HL-60/S4 treated with retinoic acid at 250 ng/mL for 4 days and 3 days (cell line): ENCODE measurements around the gene ERICH3.
"Not testable (repeated sequence)": the region's sequence is repeated elsewhere in the genome, so short reads cannot be mapped to it uniquely, and the experiment has no call there.

ENCODE experiments used
- in situ Hi-C: fragments of 300-500 bp; cut with MboI; formaldehyde crosslinking; loops from 2 replicates; pipeline ENCODE4 v1.7.0; 2022; ENCODE audit warnings: low sequenced_read_pairs

The ERICH3 gene

GRCh38 chr1:74681001-74681400 is 7.4 kb upstream of the ERICH3 start:
- in situ Hi-C loops, result loop anchor here (25.0 kb wide), 1 partner anchor 844 kb away; no protein-coding TSS in a partner anchor

DNA sequence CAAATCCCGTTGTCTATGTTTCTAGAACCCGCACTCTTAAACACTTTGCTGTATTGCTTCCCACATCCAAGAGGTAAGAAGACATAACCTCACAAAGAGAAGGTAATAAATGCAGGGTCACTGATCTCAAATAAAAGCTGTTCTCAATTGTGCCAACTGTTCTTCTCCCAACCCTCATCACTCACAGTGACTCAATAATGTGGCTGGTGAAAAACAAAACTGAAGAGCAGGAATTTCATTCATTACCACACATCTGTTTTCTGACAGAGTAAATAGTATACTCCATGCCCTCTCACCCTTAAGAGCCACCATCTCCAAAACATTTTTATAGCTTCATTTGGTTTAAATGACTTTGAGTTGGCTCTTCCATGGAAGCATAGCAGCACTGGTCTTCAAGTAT is 6.2 kb upstream of the ERICH3 start:
- in situ Hi-C loops, result loop anchor here (25.0 kb wide), 1 partner anchor 843 kb away; no protein-coding TSS in a partner anchor

- in situ Hi-C loops, result loop anchor here (25.0 kb wide), 1 partner anchor 841 kb away; no protein-coding TSS in a partner anchor
These were observed 4.3 kb upstream of the ERICH3 start for GRCh38 chr1:74677926-74678325.

DNA sequence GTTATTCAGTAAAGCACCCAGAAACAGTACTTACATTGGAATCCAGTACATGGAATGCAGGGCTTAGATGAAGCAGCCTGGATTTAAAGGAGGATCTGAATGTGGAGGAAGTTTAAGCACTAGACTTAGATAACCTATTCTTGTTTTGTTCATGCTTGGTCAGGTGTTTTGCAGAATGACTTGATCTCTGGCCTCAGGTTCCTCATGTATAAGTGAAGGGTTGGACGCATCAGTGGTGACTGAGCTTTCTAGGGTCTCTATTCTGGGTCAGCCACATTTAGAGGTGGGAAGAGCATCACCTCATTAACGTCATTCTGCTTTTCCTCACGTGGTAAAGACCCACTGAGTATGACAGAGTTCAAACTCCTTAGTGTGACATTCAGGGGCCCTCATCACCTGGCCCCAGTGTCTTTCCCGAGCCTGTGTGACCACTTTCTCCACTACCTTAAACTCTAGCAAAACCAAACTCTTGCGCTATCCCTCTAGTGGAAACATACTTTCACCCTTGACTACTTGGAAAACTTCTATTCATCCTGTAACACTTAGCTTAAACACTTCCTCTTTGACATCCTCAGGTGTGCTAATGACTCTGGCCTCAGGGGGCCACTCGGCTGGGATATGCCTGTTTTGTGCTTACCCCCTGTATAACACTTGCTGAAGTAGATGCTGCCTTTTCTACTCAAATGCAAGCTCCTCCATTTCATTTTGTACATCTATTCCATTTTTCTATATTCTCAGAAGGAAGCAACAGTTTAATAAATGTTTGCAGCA is 871 bp upstream of the ERICH3 start:
- in situ Hi-C loops, result loop anchor here (25.0 kb wide), 1 partner anchor 837 kb away; no protein-coding TSS in a partner anchor

DNA sequence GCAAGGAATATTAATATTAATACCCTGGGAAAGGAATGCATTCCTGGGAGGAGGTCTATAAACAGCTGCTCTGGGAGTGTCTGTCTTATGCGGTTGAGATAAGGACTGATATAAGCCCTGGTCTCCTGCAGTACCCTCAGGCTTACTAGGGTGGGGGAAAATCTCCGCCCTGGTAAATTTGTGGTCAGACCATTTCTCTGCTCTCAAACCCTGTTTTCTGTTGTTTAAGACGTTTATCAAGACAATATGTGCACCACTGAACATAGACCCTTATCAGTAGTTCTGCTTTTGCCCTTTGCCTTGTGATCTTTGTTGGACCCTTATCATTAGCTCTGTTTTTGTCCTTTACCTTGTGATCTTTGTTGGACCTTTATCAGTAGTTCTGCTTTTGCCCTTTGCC is 2.7 kb downstream of the ERICH3 start:
- in situ Hi-C loops, result not testable (repeated sequence)

GRCh38 chr1:74654708-74655107 is 18.9 kb downstream of the ERICH3 start:
- in situ Hi-C loops, result no loop called here

- in situ Hi-C loops, result no loop called here
These were observed 20.9 kb downstream of the ERICH3 start for GRCh38 chr1:74652711-74653139.

- in situ Hi-C loops, result no loop called here
These were observed 23.0 kb downstream of the ERICH3 start for GRCh38 chr1:74650561-74650960.

DNA sequence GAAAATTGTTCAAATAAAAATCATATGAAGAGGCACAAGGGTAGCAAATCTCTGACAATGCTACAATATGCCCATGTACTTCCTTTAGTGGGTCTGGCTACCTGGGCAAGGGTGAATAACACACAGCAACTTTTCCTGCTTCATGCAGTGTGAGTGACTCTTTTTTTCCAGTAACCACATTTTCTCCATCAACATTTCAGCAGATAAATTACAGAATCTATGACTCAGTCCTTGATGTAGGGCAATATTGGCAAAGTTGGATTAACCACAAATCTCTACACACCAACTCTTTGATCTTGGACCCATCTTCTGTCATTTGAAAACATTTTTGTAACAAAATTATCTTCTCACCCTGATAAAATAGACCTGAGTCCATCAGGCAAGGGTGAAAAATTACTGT is 31.7 kb downstream of the ERICH3 start:
- in situ Hi-C loops, result no loop called here

DNA sequence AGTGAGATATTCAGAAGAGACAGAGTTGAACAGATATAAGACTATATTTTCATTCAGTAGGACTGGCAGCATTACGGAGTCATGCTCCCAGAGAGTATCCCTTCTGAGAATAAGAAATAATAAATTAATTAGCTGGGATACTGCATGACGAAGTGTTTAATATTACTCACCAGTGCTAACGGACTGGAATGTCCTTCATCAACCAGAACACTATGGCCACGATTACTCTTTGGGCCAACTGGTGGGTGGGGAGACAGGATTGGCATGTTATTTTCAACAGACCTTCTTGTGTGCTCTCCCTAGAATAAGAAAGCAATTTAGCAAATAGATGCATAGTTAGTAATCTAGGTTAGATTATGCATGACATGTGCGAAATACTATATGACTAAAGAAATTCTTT is 32.4 kb downstream of the ERICH3 start:
- in situ Hi-C loops, result no loop called here

DNA sequence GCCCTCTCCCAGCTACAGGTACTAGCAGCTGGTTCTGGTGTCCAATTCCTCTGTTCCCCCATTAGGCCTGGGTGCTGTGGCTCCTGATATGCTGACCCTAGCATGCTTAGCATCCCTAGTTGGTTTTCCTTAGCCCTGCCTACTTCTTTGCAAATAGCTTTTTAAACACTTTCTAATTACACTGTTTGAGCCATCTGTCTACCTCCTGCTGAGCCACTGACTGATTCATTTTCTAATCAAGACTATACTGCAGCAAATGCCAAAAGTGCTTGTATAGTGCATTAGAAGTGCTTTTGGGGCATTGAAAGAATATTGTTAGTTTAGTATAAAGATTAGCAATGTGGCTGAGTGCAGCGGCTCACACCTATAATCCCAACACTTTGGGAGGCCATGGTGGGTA is 36.3 kb downstream of the ERICH3 start:
- in situ Hi-C loops, result no loop called here

DNA sequence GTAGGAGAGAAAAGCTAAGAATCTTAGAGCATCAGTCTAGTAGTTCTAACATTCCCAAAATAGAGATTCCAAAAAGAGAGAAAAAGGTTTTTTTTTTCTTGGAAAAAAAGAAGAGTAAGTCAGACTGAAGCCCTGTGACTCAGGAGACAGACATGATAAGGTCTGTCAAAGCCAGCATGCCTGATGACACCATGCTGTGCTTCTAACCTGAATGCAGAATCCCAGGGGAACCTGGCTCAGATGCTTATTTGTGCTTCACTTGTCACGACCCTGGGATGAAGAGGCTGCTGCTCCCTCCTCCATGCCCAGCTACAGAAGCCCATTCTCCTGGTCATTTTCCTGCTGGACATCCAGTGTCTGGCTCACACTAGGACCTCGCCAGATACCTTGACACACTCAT is 44.3 kb downstream of the ERICH3 start:
- in situ Hi-C loops, result no loop called here

DNA sequence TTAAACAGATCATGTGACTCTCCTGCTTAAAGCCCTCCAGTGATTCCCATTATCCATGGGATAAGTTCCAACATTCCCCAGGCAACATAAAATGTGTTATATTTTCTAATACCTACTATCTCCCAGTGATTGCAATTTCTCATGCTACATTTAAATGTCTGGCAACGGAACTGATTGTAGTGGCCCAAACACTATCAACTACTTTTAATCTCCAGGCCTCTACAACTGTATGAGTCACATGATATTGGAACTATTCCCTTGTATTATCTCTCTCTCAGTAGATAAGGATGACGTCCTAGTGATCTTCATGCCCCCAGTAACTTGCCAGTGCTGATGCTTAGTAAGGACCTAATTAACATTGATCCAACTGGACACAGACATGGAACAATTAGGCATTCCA is 49.9 kb downstream of the ERICH3 start:
- in situ Hi-C loops, result no loop called here

DNA sequence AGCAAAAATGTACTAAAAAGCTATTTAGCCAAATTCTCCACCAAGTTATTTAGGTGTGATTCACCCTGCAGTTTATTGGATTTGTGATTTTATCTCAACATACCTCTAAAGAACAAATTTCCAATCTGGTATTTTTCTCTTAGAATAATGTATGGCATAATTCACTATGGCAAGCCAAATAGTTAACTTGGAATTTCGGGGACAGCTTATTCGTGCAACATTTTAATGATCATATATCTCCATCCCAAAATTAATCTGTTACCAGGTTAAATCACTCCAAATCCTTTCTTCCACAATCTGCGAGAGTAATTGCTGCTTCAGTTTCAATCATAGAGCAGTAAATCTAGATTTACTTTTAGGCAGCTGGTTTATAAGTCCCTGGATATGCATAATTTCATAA is 53.4 kb downstream of the ERICH3 start:
- in situ Hi-C loops, result no loop called here

- in situ Hi-C loops, result no loop called here
These were observed 54.6 kb downstream of the ERICH3 start for GRCh38 chr1:74618974-74619373.

GRCh38 chr1:74613894-74614293 is 59.7 kb downstream of the ERICH3 start:
- in situ Hi-C loops, result no loop called here

GRCh38 chr1:74611887-74612286 is 61.7 kb downstream of the ERICH3 start:
- in situ Hi-C loops, result no loop called here

- in situ Hi-C loops, result no loop called here
These were observed 62.6 kb downstream of the ERICH3 start for GRCh38 chr1:74610961-74611360.

DNA sequence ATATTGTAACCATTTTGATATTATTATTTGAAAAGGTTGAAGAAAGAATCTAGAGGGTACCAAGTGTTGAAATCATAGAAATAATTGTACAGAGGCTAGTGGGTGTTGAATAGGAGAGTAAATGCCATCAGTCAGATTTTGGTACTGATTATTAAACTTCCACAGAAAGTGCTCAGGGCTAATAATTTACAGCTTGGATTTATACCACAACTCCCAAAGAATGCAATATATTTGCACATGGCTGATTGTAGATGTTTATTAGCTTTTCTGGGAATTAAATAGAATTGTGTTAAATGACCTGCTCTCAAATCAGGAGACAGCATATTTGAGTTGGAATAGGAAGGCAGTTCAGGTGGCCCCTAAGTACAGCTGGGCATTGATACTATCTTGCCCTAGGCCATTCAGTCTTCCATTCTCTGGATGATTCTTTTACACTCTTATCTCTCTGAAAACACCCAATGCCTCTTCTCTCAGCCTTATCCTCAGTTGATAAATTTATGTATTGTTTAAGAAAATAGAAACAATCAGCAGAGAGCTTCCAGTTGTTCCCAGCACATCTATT is 63.7 kb downstream of the ERICH3 start:
- in situ Hi-C loops, result no loop called here

DNA sequence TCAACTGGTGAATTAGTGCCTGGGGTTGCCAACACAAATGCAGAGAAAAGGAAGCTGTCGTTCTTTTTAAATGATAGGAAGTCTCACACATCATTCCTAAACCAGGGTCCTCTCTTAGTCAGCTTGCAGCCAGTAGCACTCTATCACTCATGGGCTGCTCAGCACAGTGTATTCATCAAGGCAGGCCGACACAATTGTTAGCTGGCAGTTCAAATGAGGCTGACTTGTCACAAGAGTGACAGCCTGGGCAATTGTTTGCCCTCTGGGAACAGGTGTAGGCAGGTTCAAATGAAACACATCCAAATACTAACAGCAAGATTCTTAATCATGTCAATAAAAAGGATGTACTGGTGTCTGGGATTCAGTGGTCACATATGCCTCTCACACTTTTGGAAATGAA is 76.9 kb downstream of the ERICH3 start:
- in situ Hi-C loops, result no loop called here

- in situ Hi-C loops, result no loop called here
These were observed 79.4 kb downstream of the ERICH3 start for GRCh38 chr1:74593887-74594866.
